ENCODE results near the gene GPR50.

DNA sequence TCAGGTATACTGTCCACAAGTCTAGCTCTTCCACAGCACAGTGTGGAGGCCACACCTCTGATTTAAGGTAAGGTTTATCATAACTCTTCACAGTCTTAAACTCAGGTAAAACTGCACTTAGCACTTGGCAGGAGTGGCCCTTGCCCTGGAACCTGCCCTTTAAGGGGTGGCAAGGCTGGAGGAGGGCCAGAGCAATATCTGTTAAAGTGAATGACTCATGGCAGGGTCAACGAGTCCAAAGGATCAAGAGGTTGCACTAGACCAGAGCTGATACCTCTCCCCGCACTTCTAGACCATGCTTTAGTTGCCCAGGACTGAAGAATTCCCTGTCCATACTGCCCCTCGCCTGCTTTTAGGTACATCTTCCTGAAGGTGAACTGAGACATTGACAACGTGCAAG is 14.7 kb upstream of the GPR50 start:
- TF ChIP-seq RAD21 (IDR thresholded peaks at IDR 0.05) (no peak), TAF1 (conservative IDR thresholded peaks at IDR 0.05) (no peak), YY1 (IDR thresholded peaks at IDR 0.05) (no peak), JUND (IDR thresholded peaks at IDR 0.05) (no peak), RXRA (IDR thresholded peaks at IDR 0.05) (no peak), HNF4G (IDR thresholded peaks at IDR 0.05) (no peak), EGR1 (IDR thresholded peaks at IDR 0.05; ENCODE audit: low read depth in 2 of 2) (no peak)
- TF ChIP-seq, protein P1, sequence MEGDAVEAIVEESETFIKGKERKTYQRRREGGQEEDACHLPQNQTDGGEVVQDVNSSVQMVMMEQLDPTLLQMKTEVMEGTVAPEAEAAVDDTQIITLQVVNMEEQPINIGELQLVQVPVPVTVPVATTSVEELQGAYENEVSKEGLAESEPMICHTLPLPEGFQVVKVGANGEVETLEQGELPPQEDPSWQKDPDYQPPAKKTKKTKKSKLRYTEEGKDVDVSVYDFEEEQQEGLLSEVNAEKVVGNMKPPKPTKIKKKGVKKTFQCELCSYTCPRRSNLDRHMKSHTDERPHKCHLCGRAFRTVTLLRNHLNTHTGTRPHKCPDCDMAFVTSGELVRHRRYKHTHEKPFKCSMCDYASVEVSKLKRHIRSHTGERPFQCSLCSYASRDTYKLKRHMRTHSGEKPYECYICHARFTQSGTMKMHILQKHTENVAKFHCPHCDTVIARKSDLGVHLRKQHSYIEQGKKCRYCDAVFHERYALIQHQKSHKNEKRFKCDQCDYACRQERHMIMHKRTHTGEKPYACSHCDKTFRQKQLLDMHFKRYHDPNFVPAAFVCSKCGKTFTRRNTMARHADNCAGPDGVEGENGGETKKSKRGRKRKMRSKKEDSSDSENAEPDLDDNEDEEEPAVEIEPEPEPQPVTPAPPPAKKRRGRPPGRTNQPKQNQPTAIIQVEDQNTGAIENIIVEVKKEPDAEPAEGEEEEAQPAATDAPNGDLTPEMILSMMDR (IDR thresholded peaks at IDR 0.05; ENCODE audit: low read depth, low read length, missing input control): no peak
- TF ChIP-seq, protein P2, sequence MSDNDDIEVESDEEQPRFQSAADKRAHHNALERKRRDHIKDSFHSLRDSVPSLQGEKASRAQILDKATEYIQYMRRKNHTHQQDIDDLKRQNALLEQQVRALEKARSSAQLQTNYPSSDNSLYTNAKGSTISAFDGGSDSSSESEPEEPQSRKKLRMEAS (IDR thresholded peaks at IDR 0.05): no peak
- TF ChIP-seq, protein P3, sequence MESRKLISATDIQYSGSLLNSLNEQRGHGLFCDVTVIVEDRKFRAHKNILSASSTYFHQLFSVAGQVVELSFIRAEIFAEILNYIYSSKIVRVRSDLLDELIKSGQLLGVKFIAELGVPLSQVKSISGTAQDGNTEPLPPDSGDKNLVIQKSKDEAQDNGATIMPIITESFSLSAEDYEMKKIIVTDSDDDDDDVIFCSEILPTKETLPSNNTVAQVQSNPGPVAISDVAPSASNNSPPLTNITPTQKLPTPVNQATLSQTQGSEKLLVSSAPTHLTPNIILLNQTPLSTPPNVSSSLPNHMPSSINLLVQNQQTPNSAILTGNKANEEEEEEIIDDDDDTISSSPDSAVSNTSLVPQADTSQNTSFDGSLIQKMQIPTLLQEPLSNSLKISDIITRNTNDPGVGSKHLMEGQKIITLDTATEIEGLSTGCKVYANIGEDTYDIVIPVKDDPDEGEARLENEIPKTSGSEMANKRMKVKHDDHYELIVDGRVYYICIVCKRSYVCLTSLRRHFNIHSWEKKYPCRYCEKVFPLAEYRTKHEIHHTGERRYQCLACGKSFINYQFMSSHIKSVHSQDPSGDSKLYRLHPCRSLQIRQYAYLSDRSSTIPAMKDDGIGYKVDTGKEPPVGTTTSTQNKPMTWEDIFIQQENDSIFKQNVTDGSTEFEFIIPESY (IDR thresholded peaks at IDR 0.05): no peak
- TF ChIP-seq, protein P4, sequence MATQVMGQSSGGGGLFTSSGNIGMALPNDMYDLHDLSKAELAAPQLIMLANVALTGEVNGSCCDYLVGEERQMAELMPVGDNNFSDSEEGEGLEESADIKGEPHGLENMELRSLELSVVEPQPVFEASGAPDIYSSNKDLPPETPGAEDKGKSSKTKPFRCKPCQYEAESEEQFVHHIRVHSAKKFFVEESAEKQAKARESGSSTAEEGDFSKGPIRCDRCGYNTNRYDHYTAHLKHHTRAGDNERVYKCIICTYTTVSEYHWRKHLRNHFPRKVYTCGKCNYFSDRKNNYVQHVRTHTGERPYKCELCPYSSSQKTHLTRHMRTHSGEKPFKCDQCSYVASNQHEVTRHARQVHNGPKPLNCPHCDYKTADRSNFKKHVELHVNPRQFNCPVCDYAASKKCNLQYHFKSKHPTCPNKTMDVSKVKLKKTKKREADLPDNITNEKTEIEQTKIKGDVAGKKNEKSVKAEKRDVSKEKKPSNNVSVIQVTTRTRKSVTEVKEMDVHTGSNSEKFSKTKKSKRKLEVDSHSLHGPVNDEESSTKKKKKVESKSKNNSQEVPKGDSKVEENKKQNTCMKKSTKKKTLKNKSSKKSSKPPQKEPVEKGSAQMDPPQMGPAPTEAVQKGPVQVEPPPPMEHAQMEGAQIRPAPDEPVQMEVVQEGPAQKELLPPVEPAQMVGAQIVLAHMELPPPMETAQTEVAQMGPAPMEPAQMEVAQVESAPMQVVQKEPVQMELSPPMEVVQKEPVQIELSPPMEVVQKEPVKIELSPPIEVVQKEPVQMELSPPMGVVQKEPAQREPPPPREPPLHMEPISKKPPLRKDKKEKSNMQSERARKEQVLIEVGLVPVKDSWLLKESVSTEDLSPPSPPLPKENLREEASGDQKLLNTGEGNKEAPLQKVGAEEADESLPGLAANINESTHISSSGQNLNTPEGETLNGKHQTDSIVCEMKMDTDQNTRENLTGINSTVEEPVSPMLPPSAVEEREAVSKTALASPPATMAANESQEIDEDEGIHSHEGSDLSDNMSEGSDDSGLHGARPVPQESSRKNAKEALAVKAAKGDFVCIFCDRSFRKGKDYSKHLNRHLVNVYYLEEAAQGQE (IDR thresholded peaks at IDR 0.05): no peak
